Endodermal cell (in vitro differentiated cells): ENCODE results near the gene GPR155. TPM values are rescaled to one million over a fixed set of nuclear protein-coding genes. Genes with fewer than 3 reads are reported as not detected.

Source experiments
- DNase-seq: peaks from one replicate; pipeline ENCODE4 v3.0.0-alpha.2; 2017
- H3K27ac ChIP-seq: 2 replicates; pipeline ENCODE4 v1.5.1; 2013; ENCODE audit warnings: mild to moderate bottlenecking, low read depth, low read length, moderate library complexity
- H3K27me3 ChIP-seq: 2 replicates; pipeline ENCODE4 v1.6.1; 2013; ENCODE audit warnings: mild to moderate bottlenecking, low read length, moderate library complexity; ENCODE audit not compliant: insufficient read depth, control insufficient read depth, poor library complexity, severe bottlenecking
- H3K36me3 ChIP-seq: 2 replicates; pipeline ENCODE4 v1.7.0; 2013; ENCODE audit warnings: mild to moderate bottlenecking, low read length, moderate library complexity; ENCODE audit not compliant: control insufficient read depth, insufficient read depth
- H3K4me1 ChIP-seq: one replicate; pipeline ENCODE4 v1.7.0; 2013; ENCODE audit warnings: low read length; ENCODE audit not compliant: control insufficient read depth, insufficient read depth
- H3K4me3 ChIP-seq: 2 replicates; pipeline ENCODE4 v1.5.1; 2013; ENCODE audit warnings: mild to moderate bottlenecking, low read length, moderate library complexity
- H3K9ac ChIP-seq: 2 replicates; pipeline ENCODE4 v1.6.1; 2013; ENCODE audit warnings: mild to moderate bottlenecking, low read length, moderate library complexity; ENCODE audit not compliant: poor library complexity, severe bottlenecking; ENCODE audit errors: extremely low read depth
- H3K9me3 ChIP-seq: 2 replicates; pipeline ENCODE4 v1.6.1; 2013; ENCODE audit warnings: mild to moderate bottlenecking, low read length, moderate library complexity; ENCODE audit not compliant: control insufficient read depth
- H3K27ac Mint-ChIP-seq: 2 replicates; pipeline ENCODE4 v1.8.0; 2020; ENCODE audit warnings: mixed read lengths
- H3K27me3 Mint-ChIP-seq: 2 replicates; pipeline ENCODE4 v1.8.0; 2021; ENCODE audit warnings: mild to moderate bottlenecking, mixed read lengths; ENCODE audit not compliant: insufficient read depth
- H3K36me3 Mint-ChIP-seq: 2 replicates; pipeline ENCODE4 v1.8.0; 2020; ENCODE audit warnings: low read depth, mixed read lengths
- H3K4me1 Mint-ChIP-seq: 2 replicates; pipeline ENCODE4 v1.8.0; 2020; ENCODE audit warnings: mixed read lengths
- H3K4me3 Mint-ChIP-seq: 2 replicates; pipeline ENCODE4 v1.8.0; 2020; ENCODE audit warnings: mild to moderate bottlenecking, moderate library complexity, mixed read lengths
- H3K9me3 Mint-ChIP-seq: 2 replicates; pipeline ENCODE4 v1.8.0; 2020; ENCODE audit warnings: mild to moderate bottlenecking, mixed read lengths
- CTCF ChIP-seq: fragments of 200-600 bp; sonication (generic); conservative IDR thresholded peaks from 2 replicates; pipeline ENCODE4 v1.5.0; 2021; ENCODE audit warnings: antibody characterized with exemption, mild to moderate bottlenecking
- WGBS, 2 experiments: methylation state at CpG; one replicate each; pipeline versions ENCODE4 v1.1.5 to v1.1.7; 2013; ENCODE audit warnings: missing lambda C conversion rate in 2 of 2, mixed read lengths in 1 of 2; ENCODE audit not compliant: insufficient coverage in 1 of 2, insufficient read length in 1 of 2; 5-methylcytosine and 5-hydroxymethylcytosine counted together
- total RNA-seq, 2 donors: library from RNA; stranded (reverse); fragmentation: NEBNext Ultra II Directional in 1 of 2; extraction: Animal tissue kit (Norgen Biotek cat#: 25700) in 1 of 2; gene quantifications; 2 replicates in 1 of 2; 3 replicates in 1 of 2; pipeline ENCODE4 v1.2.1, GENCODE V29; 2021

The GPR155 gene
- total RNA-seq, 2 donors from 2014 or later, result 0.22 to 0.88 TPM

DNA sequence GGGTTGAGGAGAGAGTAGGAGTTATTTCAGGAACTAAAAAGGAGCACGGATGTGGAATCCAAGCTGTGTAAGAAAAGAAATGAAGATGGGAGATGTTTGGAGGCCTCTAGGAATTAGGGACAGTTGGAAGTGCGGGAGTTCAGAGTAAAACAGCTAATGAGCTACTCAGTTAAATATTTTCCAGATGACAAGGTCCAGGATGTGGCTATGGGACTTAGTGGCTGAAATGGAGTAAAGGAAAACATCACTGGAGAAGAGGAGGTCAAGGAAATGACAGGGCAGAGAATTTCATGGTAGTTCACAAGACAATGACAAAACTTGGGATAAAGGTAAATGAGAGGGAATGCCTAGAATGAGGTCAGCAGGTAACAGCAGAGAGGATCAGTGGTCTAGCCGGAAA lies 13.0 kb downstream of the GPR155 start:
- no peaks in the 10 kb centered on the region for H3K36me3 ChIP-seq
- no peaks in the 10 kb centered on the region for H3K27me3 Mint-ChIP-seq
- H3K9me3 ChIP-seq, result no peaks in the 10 kb centered on the region
- no peaks in the 10 kb centered on the region for H3K4me1 Mint-ChIP-seq
- DNase-seq, result no peak
- no peaks in the 10 kb centered on the region for H3K27me3 ChIP-seq
- H3K4me1 ChIP-seq, result no peaks in the 10 kb centered on the region
- no peak overlapping the region for H3K4me3 ChIP-seq
- no peak overlapping the region for H3K9ac ChIP-seq
- no peak overlapping the region for H3K27ac Mint-ChIP-seq
- no peak overlapping the region for H3K4me3 Mint-ChIP-seq
- no peak for TF ChIP-seq CTCF
- no peaks in the 10 kb centered on the region for H3K36me3 Mint-ChIP-seq
- 91 to 93% methylated on average over 3 of the region's 3 CpGs for WGBS, 2 experiments
- H3K9me3 Mint-ChIP-seq, result peaks cover 3% of the 10 kb centered on the region
- H3K27ac ChIP-seq, result no peak overlapping the region

DNA sequence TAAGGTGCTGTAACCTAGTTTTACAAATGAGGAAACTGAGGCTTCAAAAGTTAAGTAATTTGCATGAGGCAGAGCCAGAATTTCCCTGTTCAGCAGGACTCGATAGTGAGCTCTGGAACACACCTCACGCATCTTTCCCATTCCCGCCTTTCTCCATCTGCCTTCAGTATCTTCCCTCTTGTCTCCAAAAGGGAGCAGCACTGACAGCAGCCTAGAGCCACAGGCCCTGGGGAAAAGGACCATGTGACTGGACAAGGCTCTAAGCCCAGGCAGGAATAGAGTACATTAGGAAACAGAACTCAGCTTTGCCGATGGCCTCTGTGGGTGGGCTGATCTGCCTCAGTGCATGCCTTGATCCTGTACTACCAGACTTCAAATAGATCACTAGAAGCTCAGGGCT lies 21.5 kb downstream of the GPR155 start:
- Histone ChIP-seq H3K4me3 (no peak overlapping the region), H3K27me3 (no peaks in the 10 kb centered on the region), H3K27ac (no peak overlapping the region), H3K9me3 (no peaks in the 10 kb centered on the region), H3K9ac (no peak overlapping the region), H3K36me3 (no peaks in the 10 kb centered on the region), H3K4me1 (no peaks in the 10 kb centered on the region)
- Mint-ChIP-seq H3K9me3 (no peaks in the 10 kb centered on the region), H3K27me3 (peaks cover 10% of the 10 kb centered on the region), H3K27ac (no peak overlapping the region), H3K4me3 (no peak overlapping the region), H3K36me3 (no peaks in the 10 kb centered on the region), H3K4me1 (no peaks in the 10 kb centered on the region)
- TF ChIP-seq CTCF, result peak; percentile 45
- DNase-seq, result peak; percentile 75
- WGBS, 2 experiments, result 87 to 100% methylated on average over 1 to 4 of the region's 4 CpGs

- peaks cover 10% of the 10 kb centered on the region for H3K27me3 Mint-ChIP-seq
- H3K9me3 ChIP-seq, result no peaks in the 10 kb centered on the region
- no peaks in the 10 kb centered on the region for H3K9me3 Mint-ChIP-seq
- no peaks in the 10 kb centered on the region for H3K4me1 Mint-ChIP-seq
- H3K4me1 ChIP-seq, result no peaks in the 10 kb centered on the region
- no peak overlapping the region for H3K27ac ChIP-seq
- no peak overlapping the region for H3K27ac Mint-ChIP-seq
- WGBS, 2 experiments, result 86% methylated on average over 1 of the region's 1 CpG; no CpG with 5 or more reads in 1 of the 2 experiments
- no peak overlapping the region for H3K4me3 Mint-ChIP-seq
- H3K36me3 Mint-ChIP-seq, result no peaks in the 10 kb centered on the region
- no peaks in the 10 kb centered on the region for H3K27me3 ChIP-seq
- DNase-seq, result no peak
- no peaks in the 10 kb centered on the region for H3K36me3 ChIP-seq
- no peak for TF ChIP-seq CTCF
- H3K4me3 ChIP-seq, result no peak overlapping the region
- no peak overlapping the region for H3K9ac ChIP-seq
Observed at GRCh38 chr2:174461221-174461620, 25.6 kb downstream of the GPR155 start.
